ENCODE measurements around the gene TRPC6.
"Not testable (repeated sequence)": the region's sequence is repeated elsewhere in the genome, so short reads cannot be mapped to it uniquely, and the experiment has no call there.

Gene TRPC6

DNA sequence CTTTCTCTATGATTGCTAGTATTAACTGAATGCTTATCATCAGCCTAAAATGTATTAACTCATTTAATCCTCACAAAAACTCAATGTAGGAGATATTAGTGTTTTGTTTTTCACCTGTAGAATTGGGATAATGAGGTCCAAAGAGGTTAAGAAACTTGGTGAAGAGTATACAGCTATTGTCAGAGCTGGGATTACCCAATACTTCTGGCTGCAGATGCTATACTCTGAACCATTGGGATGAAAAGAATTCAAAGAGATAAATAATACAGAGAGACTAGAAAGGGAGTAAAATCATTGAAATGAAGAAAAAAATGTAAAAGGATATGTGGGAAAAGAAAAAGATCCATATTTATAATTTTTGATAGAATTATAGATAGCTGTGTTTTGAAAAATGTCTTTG is 137.1 kb downstream of the TRPC6 start:
- DNase-seq = no peak

DNA sequence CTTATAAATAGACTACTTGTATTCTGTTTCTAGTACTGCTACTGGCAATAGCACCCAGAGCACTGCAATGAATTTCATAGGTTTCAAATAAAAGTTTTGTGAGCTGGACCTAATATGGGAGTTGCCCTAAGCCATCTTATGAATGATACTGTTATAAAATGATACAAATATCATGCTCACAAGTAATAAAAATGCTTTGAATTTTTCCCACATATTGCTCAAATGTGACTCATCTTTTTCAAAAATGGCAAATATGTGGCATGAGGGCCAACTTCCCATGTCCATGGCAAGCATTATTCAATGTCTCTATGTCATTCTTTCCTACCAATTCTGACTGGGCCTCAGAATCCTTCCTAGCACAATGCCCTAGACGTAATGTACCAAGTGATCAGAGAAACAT is 137.6 kb downstream of the TRPC6 start:
- no peak for DNase-seq

DNA sequence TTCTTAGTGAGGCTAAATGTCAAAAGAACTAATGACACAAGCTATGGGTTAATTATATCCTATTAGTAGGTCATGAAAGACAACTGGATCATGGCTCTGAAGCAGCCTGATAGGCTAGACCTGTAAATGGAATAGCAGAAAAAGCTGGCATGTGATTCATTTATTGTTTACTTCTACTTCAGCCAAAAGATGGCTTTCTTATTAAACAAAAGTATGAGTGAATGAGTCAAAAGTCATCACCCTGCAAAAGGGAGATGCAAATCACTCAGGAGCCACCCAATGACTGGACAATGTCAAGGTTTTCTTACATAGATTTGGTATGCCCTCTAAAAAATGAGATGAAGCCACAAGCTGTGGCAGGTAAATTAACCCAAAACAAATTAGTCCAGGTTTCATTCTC is 138.0 kb downstream of the TRPC6 start:
- DNase-seq = no peak

DNA sequence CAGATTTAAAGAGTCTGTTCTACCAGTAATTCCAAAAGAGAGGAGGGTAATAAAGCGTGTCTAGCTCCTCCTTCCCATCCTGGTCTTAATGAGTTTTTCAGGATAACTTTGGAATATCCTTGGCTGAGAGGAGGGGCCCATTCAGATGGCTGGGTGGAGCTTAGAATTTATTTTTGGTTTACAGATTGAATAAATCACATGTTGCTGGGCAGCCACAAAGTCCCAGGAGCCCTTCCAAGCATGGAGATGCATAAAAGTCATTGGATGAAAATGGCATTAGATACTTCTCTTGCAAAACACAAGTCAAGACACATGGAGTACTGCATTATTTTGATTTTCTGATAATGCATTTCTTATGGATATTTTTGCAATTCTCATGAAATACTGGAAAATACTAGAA is 139.0 kb downstream of the TRPC6 start:
- no peak for DNase-seq

DNA sequence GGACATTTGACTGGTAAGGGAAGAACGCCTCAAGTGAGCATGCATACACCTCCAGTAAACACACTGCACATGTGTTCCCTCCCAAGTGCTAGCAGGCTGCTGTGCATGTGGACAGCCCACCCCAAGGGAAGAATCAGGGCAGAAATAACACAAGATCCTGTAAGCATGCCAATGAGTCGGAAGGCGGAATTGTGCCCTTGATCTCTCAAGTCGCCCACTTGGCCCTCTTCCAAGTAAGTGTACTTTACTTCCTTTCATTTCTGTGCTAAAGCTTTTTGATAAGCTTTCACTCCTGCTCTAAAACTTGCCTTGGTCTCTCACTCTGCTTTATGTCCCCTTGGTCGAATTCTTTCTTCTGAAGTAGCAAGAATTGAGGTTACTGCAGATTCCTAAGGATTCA is 139.6 kb downstream of the TRPC6 start:
- DNase-seq = no peak

DNA sequence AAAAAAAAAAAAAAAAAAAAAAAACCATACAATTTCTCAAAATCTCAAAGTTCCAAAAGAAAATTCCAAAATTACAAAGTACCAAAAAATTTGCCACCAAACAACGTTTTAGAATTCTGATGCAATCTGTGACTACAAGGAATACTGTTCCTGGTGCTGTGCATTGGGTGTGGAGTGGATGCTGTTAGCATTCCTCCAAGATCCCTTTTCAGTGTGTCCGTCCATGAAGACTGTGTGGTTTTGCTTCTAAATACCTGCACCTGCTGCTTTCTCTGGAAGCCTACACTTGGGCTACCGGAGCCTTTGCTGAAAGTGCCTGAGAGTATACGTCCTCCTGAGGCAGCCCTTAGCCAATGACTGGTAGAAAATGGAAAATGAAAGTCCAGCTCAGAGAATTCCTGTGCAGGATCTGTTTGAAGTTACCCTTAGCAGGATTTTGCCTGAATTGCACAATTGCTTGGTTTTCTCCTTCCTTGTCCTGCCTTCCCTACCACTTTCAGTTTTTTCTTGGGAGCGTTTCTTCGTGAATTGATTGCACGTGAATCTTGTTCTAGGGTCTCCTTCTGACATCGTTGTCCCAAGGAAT is 140.8 kb downstream of the TRPC6 start:
- no peak for DNase-seq

DNA sequence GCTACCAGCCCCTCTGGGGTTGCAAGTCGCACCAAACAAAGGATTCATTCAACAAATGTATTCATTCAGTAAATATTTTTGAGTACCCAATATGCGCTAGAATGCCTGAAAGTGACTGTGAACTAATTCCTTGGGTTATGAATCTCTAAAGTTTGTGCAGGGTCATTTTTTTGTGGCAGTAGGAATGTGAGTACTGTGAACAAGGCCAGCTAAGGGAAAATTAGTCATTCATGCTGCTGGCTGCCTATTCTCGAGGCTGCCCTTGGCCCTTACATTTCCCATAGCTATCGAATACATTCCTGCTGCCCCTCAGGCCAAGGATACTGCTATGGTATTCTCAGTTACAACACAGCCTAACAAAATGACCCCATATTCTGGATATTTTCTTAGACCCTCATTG is 141.6 kb downstream of the TRPC6 start:
- DNase-seq = no peak

DNA sequence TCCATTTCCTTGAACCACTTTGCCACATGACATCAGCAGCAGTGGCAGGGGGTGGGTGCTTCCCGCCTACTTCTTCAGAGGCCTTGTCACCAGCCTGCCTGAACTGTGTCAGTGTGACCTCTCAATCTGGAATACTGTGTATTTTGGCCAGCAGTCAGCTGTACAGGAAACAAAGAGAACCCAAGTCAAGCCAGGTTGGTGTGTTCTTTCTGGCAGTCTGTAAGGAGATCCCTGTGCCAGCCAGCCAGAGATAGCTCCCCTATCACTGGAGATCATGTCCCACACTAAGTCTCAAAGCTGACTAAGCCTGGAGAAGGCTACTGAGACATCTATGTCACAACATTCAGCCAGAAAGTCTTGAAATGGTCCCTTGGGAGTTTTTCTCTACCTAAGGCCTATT is 142.1 kb downstream of the TRPC6 start:
- no peak for DNase-seq

DNA sequence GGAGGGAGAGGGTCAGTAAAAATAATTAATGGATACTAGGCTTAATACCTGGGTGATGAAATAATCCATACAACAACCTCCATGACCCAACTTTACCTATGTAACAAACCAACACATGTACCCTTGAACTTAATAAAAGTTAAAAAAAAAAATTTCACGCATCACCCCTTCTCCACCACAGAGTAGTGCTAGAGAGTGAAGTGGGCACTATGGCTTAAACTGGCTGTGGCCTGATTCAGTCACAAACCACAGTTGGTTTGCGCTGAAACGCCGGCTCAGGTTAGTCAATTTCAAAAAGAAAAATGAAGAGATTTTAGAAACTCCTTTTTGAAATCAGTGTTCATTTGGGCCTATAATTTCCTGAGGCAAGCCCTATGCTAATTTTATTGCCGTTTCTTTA is 144.3 kb downstream of the TRPC6 start:
- no peak for DNase-seq

DNA sequence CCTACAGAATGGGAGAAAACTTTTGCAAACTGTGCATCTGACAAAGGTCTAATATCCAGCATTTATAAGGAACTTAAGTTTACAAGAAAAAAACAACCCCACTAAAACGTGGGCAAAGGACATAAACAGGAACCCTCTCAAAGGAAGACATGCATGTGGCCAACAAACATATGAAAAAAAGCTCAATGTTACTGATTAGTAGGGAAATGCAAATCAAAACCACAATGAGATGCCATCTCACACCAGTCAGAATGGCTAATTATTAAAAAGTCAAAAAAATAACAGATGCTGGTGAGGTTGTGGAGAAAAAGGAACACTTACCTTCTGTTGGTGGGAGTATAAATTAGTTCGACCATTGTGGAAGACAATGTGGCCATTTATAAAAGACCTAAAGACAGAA is 145.1 kb downstream of the TRPC6 start:
- not testable (repeated sequence) for DNase-seq

DNA sequence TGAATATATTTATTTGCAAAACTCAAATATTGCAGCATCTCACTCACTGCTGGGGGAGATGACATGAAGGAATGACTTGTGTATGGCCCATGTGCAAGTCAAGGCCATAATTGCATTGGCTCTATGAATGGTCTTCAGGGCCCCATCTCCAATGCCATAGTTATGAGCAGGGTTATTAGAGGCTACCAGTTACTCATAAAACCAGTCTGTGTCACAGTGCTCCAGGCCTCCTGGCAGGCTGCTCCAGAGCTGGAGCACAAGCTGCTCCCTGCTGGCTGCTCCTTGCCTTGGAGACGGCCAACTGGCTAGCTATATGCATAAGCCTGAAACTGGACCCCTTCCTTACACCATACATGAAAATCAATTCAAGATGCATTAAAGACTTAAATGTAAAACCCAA is 145.7 kb downstream of the TRPC6 start:
- no peak for DNase-seq

DNA sequence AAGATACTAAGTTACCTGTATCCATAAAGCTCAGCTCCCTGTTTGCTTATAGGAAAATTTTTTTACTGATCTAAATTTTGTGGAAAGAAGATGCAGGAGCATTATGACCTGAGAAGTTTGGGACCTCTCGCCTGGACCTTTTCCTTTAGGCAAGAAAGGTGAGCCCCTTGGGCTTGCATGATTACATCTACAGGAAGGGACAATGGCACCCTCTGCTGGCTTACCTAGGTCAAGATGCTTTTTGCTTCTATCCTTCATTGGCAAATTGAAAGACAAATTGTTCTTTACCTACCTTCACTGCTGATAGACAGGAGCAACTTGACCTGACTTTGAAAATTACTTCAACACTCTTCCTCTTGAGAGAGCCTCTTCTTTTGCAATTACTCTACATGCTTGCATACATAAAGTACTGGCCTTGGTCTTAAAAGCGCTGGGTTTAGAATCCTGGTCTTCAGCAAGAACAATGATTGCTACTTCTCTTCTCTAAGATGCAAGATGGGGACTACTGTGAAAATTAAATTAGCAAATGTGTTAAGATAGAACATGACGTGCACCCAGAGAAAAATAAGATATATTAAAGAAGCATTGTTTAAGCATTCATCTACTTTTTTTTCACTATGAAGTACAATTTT is 147.2 kb downstream of the TRPC6 start:
- peak in 1 of 3 donors; percentile 10 for DNase-seq

DNA sequence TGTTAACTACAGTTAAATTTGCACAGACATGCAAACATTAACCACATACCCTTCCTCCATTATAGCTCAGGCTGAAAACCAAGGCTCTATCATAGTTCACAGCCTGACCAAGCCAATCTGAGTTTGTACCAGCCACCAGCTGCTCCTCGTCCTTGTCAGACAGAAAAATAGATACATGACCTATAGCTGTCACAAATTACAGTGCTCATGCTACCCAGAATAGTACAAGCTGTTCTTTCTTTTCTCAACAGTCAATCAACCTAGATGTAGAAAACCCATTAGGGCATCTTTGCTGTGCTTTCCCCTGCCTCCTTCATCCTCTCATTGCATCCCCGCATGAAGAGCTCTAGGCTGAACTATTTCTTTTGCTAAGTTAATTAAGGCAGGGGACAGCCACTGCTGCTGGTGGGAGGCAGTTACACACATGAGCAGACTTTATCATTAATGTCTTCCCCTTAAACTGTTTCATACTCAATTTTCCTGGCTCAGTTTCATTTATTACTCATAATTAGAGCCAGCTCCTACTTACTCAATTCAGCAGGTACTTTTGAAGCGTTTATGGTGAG is 148.3 kb downstream of the TRPC6 start:
- DNase-seq = no peak

DNA sequence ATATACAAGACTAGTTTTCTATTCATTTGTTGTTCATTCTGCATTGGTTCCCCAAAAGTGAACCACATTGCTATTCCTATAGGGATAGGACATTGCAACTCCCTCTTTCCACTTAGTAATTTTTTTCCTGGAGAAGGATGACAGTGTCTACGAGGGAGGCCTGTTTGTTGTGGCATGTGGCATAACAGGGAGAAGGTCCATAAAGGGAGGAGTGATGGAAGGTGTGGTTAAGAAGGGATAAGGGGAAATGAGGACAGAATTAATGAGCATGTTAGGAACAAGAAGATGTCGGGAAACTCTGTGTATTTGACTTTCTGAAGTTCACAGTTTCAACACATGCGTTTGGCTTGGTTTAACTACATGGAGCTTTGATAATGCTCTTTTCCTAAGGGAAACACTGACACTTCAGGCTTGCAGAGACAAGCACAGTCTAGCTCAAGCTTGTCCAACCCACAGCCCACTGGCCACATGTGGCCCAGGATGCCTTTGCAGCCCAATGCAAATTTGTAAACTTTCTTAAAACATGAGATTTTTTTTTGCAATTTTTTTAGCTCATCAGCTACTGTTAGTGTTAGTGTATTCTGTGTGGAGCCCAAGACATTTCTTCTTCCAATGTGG is 149.7 kb downstream of the TRPC6 start:
- DNase-seq = no peak

DNA sequence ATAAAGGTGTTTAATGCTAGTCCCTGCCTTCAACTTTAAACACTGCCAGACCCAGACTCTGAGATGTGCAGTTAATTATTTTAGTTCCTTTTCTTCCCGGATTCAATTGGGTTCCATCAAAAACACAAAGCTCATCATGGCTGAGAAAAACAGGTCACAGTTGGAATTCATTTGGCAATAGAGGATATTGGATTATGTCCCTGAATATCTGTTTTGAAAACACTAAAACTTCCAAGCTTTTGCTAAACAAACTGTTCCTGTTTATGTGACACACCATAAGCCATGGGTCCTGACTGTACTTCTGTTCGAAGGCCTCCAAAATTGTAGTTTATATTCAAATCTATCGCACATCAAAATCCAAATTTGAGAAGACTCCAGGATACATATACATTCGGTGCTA is 150.7 kb downstream of the TRPC6 start:
- no peak for DNase-seq

DNA sequence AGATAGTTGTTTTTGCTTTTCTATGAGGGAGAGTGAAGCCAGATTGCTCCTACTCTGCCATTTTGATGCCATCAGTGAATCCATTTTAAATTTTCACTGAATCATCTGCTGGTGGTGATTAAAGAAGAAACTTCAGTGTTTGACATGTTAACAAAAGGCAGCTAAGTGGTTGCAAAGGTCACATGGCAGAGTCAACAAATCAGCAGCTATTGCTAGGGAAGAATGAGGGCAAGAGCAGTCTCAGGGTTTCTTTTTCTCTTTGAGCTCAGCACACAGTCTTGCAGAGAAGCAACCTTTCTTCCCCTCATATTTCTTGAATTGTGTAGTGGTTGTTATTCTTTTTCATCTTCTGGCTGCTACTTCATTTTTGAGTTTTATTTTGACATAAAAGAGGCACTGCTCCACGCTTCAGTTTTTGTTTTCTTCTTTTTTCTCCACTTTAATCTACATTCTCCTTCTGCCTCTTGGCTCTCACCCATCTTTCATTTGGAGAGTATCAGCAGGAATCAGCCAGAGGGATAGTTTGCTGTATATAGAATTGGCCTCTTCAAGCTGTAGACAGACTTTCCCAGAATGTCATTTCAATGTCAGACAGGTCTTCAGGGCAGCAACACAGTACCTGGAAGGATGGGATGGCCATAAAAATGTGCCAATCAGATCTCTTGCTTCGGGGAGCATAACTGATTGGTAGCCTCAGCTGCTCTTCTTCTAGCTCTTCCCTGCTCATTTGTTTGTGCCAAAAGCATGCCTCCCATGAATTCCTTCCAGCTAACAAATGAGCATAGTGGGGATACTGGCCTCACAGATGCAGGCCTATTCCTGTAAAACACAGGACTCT is 153.9 kb downstream of the TRPC6 start:
- DNase-seq = no peak

DNA sequence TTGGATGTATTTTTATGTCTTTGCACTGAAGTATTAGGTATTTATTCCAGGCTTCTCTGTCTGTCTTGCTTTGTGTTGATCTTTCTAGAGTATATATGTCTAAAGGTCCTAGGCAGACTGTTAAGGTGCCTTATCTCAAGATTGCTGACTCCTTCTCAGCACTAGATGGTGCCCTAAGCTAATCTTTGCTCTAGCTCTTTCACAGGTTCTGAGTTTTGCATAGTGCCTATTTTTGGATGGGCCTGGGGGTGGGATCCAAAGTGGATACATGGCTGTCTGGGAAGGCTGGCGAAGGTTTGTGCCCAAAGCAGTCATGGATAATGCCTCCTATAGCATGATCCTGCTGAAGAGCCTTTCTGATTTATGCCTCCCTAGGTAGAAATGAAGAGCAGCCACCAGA is 154.9 kb downstream of the TRPC6 start:
- no peak for DNase-seq

DNA sequence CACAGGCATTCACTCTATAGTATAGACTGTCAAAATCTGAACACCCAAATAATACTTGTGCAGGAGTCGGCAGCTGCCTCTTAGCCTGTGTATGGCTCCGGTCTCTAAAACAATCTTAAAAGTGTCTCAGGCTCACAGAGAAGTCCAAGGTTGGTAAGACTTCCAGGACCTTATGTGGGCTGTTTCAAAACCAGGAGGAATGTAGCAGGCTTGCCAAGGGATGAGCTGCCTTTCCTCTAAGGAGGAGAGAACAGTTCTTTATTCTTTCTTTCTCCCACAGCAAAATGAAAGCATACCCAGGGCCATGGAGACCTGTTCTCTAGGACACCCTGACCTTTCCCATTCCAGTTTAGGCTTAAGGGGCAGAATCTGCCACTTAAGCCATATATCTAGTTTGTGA is 176.5 kb downstream of the TRPC6 start:
- DNase-seq = no peak
